ENCODE data around the gene IRAK4.

- no peak for TF ChIP-seq CTCF (IDR thresholded peaks at IDR 0.05; ENCODE audit: extremely low read depth in 1 of 2, insufficient read depth in 1 of 2, low read depth in 1 of 2, low read length in 2 of 2)
- no peak for TF ChIP-seq EZH2 (IDR thresholded peaks at IDR 0.05; ENCODE audit: borderline replicate concordance, low read depth, low read length, severe bottlenecking)
- no peak for TF ChIP-seq GATA2 (IDR thresholded peaks at IDR 0.05; ENCODE audit: insufficient read depth, insufficient read length, low read depth, low read length)
- TF ChIP-seq POLR2A (IDR thresholded peaks at IDR 0.05; ENCODE audit: low read depth, low read length), result no peak
- TF ChIP-seq POLR2AphosphoS5 (IDR thresholded peaks at IDR 0.05; ENCODE audit: insufficient read depth, low read depth, low read length), result no peak
- no peak for TF ChIP-seq MYC (IDR thresholded peaks at IDR 0.05; ENCODE audit: low read depth, low read length)
- no peak for TF ChIP-seq MAX (IDR thresholded peaks at IDR 0.05; ENCODE audit: insufficient read depth, insufficient read length)
Measured at GRCh38 chr12:43737646-43738045, 21.1 kb upstream of the IRAK4 start.
